GM18499 (cell line): ENCODE results near the gene PCP4L1.
"Not testable (repeated sequence)": the region's sequence is repeated elsewhere in the genome, so short reads cannot be mapped to it uniquely, and the experiment has no call there.

Experiments
- ATAC-seq: cut with Tn5 transposase; IDR thresholded peaks from one replicate; pipeline ENCODE4 v1.9.1; 2021; ENCODE audit warnings: moderate number of reproducible peaks; ENCODE audit not compliant: insufficient read depth, unreplicated experiment

Gene PCP4L1

GRCh38 chr1:161307892-161308638, 49.5 kb downstream of the PCP4L1 start:
- ATAC-seq: no peak

- ATAC-seq: no peak
Measured at GRCh38 chr1:161309868-161310267, 51.3 kb downstream of the PCP4L1 start, which contains the start of gene MPZ. MPZ (minus strand) TSS chr1:161309968; CDS start chr1:161309905, 63 bp downstream.

GRCh38 chr1:161311595-161312181, 53.1 kb downstream of the PCP4L1 start:
- no peak for ATAC-seq

GRCh38 chr1:161313554-161314200, 55.1 kb downstream of the PCP4L1 start:
- no peak for ATAC-seq

GRCh38 chr1:161314201-161314981, 55.8 kb downstream of the PCP4L1 start, which contains the start of gene SDHC:
SDHC (plus strand) TSS chr1:161314381; CDS start chr1:161314406, 25 bp downstream.
- peak; percentile 52 for ATAC-seq

GRCh38 chr1:161315841-161316674, 57.5 kb downstream of the PCP4L1 start:
- not testable (repeated sequence) for ATAC-seq

GRCh38 chr1:161324020-161324419, 65.5 kb downstream of the PCP4L1 start:
- no peak for ATAC-seq

- ATAC-seq: no peak
Measured at GRCh38 chr1:161330346-161330745, 71.8 kb downstream of the PCP4L1 start.

GRCh38 chr1:161333166-161333565, 74.6 kb downstream of the PCP4L1 start:
- no peak for ATAC-seq
